ENCODE measurements around the gene PPP1R1B. TPM values are rescaled to one million over a fixed set of nuclear protein-coding genes. Genes with fewer than 3 reads are reported as not detected.

PPP1R1B gene
- total and polyA plus RNA-seq, 2 of the 4 experiments (the other 2 are of a cell fraction) = not detected

GRCh38 chr17:39663340-39663687 is 36.6 kb downstream of the PPP1R1B start:
- Histone ChIP-seq H3K27ac (ENCODE audit: insufficient read depth, low read length) (no peak overlapping the region), H3K56ac (ENCODE audit: extremely low read depth, insufficient read depth, low read length) (no peak overlapping the region), H3K4ac (ENCODE audit: low read depth, low read length) (no peak overlapping the region), H3K9me3 (ENCODE audit: control insufficient read depth, insufficient read depth, low read length) (no peaks in the 10 kb centered on the region), H3K14ac (replicated peaks; ENCODE audit: low read depth, low read length) (no peak overlapping the region), H2AK9ac (replicated peaks; ENCODE audit: low read depth, low read length, poor library complexity) (peak overlapping the region; percentile 33), H3K9ac (ENCODE audit: low read depth, low read length) (no peak overlapping the region), H4K5ac (ENCODE audit: low read depth, low read length) (no peak overlapping the region), H2BK15ac (ENCODE audit: low read depth, low read length) (no peak overlapping the region), H3K4me1 (ENCODE audit: control insufficient read depth, insufficient read depth, low read length) (peaks cover 4% of the 10 kb centered on the region; the same call in 1 of the 2 replicates), H3K23ac (ENCODE audit: low read depth, low read length) (no peak overlapping the region), H4K20me1 (ENCODE audit: insufficient read depth, low read length) (no peaks in the 10 kb centered on the region; the same call in none of the 2 replicates), H4K8ac (ENCODE audit: low read depth in 2 of 2, low read length in 2 of 2) (no peak overlapping the region), H3K79me1 (ENCODE audit: low read depth in 1 of 2, low read length in 2 of 2) (no peaks in the 10 kb centered on the region), H3K18ac (ENCODE audit: low read depth, low read length) (no peak overlapping the region), H4K91ac (ENCODE audit: insufficient read depth, low read depth, low read length) (no peak overlapping the region), H2AK5ac (ENCODE audit: low read depth, low read length) (no peak overlapping the region), H3K4me3 (ENCODE audit: insufficient read depth, low read depth, low read length) (no peak overlapping the region), H3K4me2 (ENCODE audit: low read depth, low read length) (no peak overlapping the region), H2BK120ac (ENCODE audit: low read depth, low read length) (no peak overlapping the region), H2BK5ac (ENCODE audit: low read depth, low read length, poor library complexity, severe bottlenecking) (no peak overlapping the region), H3K27me3 (ENCODE audit: control insufficient read depth, insufficient read depth, low read length) (peaks cover 11% of the 10 kb centered on the region; the same call in 1 of the 2 replicates), H3K9me1 (ENCODE audit: insufficient read depth, low read length) (no peaks in the 10 kb centered on the region), H3K36me3 (ENCODE audit: control insufficient read depth, insufficient read depth, low read length) (peaks cover 35% of the 10 kb centered on the region), H2AFZ (replicated peaks; ENCODE audit: low read length, poor library complexity) (no peak overlapping the region), H2BK20ac (ENCODE audit: low read depth, low read length) (no peak overlapping the region)
- intact Hi-C loops (cut with micrococcal nuclease) = no loop called here
- ATAC-seq (ENCODE audit: low read depth) = peak; percentile 21
- ChIA-PET POLR2A (ENCODE audit: unreplicated experiment) (no interaction called here), CTCF (interaction anchor here (0.6 kb wide), 1 partner anchor 621 kb away, joined by 4 read pairs; no protein-coding TSS in a partner anchor)
- WGBS, 2 experiments (ENCODE audit: extremely low coverage in 2 of 2, insufficient read length in 1 of 2) = no CpG with 5 or more reads among the region's 4 CpGs
- no peak for DNase-seq
- TF ChIP-seq CTCF (conservative IDR thresholded peaks at IDR 0.05; ENCODE audit: low read depth, low read length) (no peak), MAZ (IDR thresholded peaks at IDR 0.05; ENCODE audit: borderline replicate concordance, low read depth, low read length) (no peak), POLR2A (IDR thresholded peaks at IDR 0.05; ENCODE audit: low read depth, low read length) (no peak), CHD1 (IDR thresholded peaks at IDR 0.05; ENCODE audit: low read depth, low read length) (no peak), MXI1 (IDR thresholded peaks at IDR 0.05; ENCODE audit: borderline replicate concordance, low read depth, low read length) (no peak), SMC3 (IDR thresholded peaks at IDR 0.05; ENCODE audit: low read depth, low read length) (no peak), MAFK (IDR thresholded peaks at IDR 0.05; ENCODE audit: low read depth, low read length) (no peak), CEBPB (IDR thresholded peaks at IDR 0.05; ENCODE audit: low read depth, low read length) (no peak), BHLHE40 (IDR thresholded peaks at IDR 0.05; ENCODE audit: low read depth, low read length) (no peak), RCOR1 (IDR thresholded peaks at IDR 0.05; ENCODE audit: insufficient replicate concordance, low read length) (no peak), NFE2L2 (IDR thresholded peaks at IDR 0.05; ENCODE audit: low read depth, low read length) (no peak), FOS (IDR thresholded peaks at IDR 0.05; ENCODE audit: low read depth, low read length) (no peak), RFX5 (IDR thresholded peaks at IDR 0.05; ENCODE audit: low read depth, low read length) (no peak), RAD21 (IDR thresholded peaks at IDR 0.05; ENCODE audit: low read length) (no peak)
- TF ChIP-seq, protein P1, sequence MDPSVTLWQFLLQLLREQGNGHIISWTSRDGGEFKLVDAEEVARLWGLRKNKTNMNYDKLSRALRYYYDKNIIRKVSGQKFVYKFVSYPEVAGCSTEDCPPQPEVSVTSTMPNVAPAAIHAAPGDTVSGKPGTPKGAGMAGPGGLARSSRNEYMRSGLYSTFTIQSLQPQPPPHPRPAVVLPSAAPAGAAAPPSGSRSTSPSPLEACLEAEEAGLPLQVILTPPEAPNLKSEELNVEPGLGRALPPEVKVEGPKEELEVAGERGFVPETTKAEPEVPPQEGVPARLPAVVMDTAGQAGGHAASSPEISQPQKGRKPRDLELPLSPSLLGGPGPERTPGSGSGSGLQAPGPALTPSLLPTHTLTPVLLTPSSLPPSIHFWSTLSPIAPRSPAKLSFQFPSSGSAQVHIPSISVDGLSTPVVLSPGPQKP (IDR thresholded peaks at IDR 0.05; ENCODE audit: borderline replicate concordance, low read depth, low read length) = no peak
- TF ChIP-seq, protein P2, sequence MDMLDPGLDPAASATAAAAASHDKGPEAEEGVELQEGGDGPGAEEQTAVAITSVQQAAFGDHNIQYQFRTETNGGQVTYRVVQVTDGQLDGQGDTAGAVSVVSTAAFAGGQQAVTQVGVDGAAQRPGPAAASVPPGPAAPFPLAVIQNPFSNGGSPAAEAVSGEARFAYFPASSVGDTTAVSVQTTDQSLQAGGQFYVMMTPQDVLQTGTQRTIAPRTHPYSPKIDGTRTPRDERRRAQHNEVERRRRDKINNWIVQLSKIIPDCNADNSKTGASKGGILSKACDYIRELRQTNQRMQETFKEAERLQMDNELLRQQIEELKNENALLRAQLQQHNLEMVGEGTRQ (IDR thresholded peaks at IDR 0.05; ENCODE audit: low read depth, low read length) = no peak
- BruUV-seq (replicated peaks) = no TSS peak
- in situ Hi-C loops (cut with MboI; ENCODE audit: low sequenced_read_pairs) = no loop called here
- dilution Hi-C loops (cut with HindIII; ENCODE audit: low sequenced_read_pairs, unreplicated experiment) = no loop called here
